Neural crest cell (in vitro differentiated cells): ENCODE data around the gene ZSCAN21. TPM values are rescaled to one million over a fixed set of nuclear protein-coding genes. Genes with fewer than 3 reads are reported as not detected.
A peak's percentile ranks its signal among the peaks of the same experiment; 100 is the strongest.

Experiments
- DNase-seq: peaks from one replicate; pipeline ENCODE4 v3.0.0; 2021; ENCODE audit warnings: low read depth, mixed read lengths, low spot score
- H3K27ac Mint-ChIP-seq: one replicate; pipeline ENCODE4 v1.8.0; 2021; ENCODE audit warnings: mild to moderate bottlenecking, mixed read lengths; ENCODE audit not compliant: unreplicated experiment
- H3K27me3 Mint-ChIP-seq: 2 replicates; pipeline ENCODE4 v1.8.0; 2021; ENCODE audit warnings: low read depth, mild to moderate bottlenecking, mixed read lengths
- H3K36me3 Mint-ChIP-seq: 2 replicates; pipeline ENCODE4 v1.8.0; 2021; ENCODE audit warnings: low read depth, mild to moderate bottlenecking, mixed read lengths
- H3K4me1 Mint-ChIP-seq: 2 replicates; pipeline ENCODE4 v1.8.0; 2021; ENCODE audit warnings: mixed read lengths
- H3K4me3 Mint-ChIP-seq: one replicate; pipeline ENCODE4 v1.8.0; 2021; ENCODE audit warnings: mild to moderate bottlenecking, mixed read lengths
- H3K9me3 Mint-ChIP-seq: 2 replicates; pipeline ENCODE4 v1.8.0; 2021; ENCODE audit warnings: mixed read lengths
- CTCF ChIP-seq: fragments of 200-600 bp; sonication (generic); conservative IDR thresholded peaks from 2 replicates; pipeline ENCODE4 v1.5.0; 2021; ENCODE audit warnings: antibody characterized with exemption, mild to moderate bottlenecking
- total RNA-seq: library from RNA; stranded (reverse); gene quantifications from 2 replicates; pipeline ENCODE4 v1.2.1, GENCODE V29; 2021

The ZSCAN21 gene
- total RNA-seq, 1 donor from 2014 or later, result 20.3 TPM

- no peak for TF ChIP-seq CTCF
- DNase-seq, result no peak
- Mint-ChIP-seq H3K4me3 (peak overlapping the region; percentile 99), H3K9me3 (no peaks in the 10 kb centered on the region), H3K4me1 (peaks cover 57% of the 10 kb centered on the region), H3K27me3 (peaks cover 55% of the 10 kb centered on the region), H3K36me3 (peaks cover 43% of the 10 kb centered on the region), H3K27ac (peak overlapping the region; percentile 71)
Measured at GRCh38 chr7:100090527-100091410, 41.2 kb downstream of the ZSCAN21 start.

- no peak for TF ChIP-seq CTCF
- peaks cover 61% of the 10 kb centered on the region for H3K4me1 Mint-ChIP-seq
- no peak for DNase-seq
- H3K27me3 Mint-ChIP-seq, result peaks cover 55% of the 10 kb centered on the region
- H3K27ac Mint-ChIP-seq, result peak overlapping the region; percentile 71
- peak overlapping the region; percentile 99 for H3K4me3 Mint-ChIP-seq
- H3K36me3 Mint-ChIP-seq, result peaks cover 45% of the 10 kb centered on the region
- H3K9me3 Mint-ChIP-seq, result no peaks in the 10 kb centered on the region
Measured at GRCh38 chr7:100091411-100092181, 42.0 kb downstream of the ZSCAN21 start.

GRCh38 chr7:100093054-100093453 lies 43.5 kb downstream of the ZSCAN21 start:
- Mint-ChIP-seq H3K27ac (peak overlapping the region; percentile 92), H3K36me3 (peaks cover 56% of the 10 kb centered on the region), H3K4me1 (peaks cover 67% of the 10 kb centered on the region), H3K9me3 (no peaks in the 10 kb centered on the region), H3K27me3 (peaks cover 59% of the 10 kb centered on the region), H3K4me3 (peak overlapping the region; percentile 99)
- TF ChIP-seq CTCF, result no peak
- DNase-seq, result no peak

GRCh38 chr7:100093498-100093897 lies 43.9 kb downstream of the ZSCAN21 start:
- no peak for DNase-seq
- H3K36me3 Mint-ChIP-seq, result peaks cover 61% of the 10 kb centered on the region
- H3K4me1 Mint-ChIP-seq, result peaks cover 67% of the 10 kb centered on the region
- H3K27me3 Mint-ChIP-seq, result peaks cover 57% of the 10 kb centered on the region
- peak overlapping the region; percentile 92 for H3K27ac Mint-ChIP-seq
- no peaks in the 10 kb centered on the region for H3K9me3 Mint-ChIP-seq
- no peak for TF ChIP-seq CTCF
- H3K4me3 Mint-ChIP-seq, result peak overlapping the region; percentile 99

GRCh38 chr7:100093925-100094486 lies 44.4 kb downstream of the ZSCAN21 start:
- H3K4me1 Mint-ChIP-seq, result peaks cover 71% of the 10 kb centered on the region
- H3K9me3 Mint-ChIP-seq, result no peaks in the 10 kb centered on the region
- H3K36me3 Mint-ChIP-seq, result peaks cover 66% of the 10 kb centered on the region
- H3K27ac Mint-ChIP-seq, result peak overlapping the region; percentile 92
- H3K4me3 Mint-ChIP-seq, result peak overlapping the region; percentile 99
- TF ChIP-seq CTCF, result no peak
- no peak for DNase-seq
- H3K27me3 Mint-ChIP-seq, result peaks cover 59% of the 10 kb centered on the region
